NCI-H1436 (cell line): ENCODE results near the gene RAB38.

Experiments
- DNase-seq: peaks from one replicate; lab custom pipeline; 2025; lab: John Stamatoyannopoulos, UW

RAB38 gene

DNA sequence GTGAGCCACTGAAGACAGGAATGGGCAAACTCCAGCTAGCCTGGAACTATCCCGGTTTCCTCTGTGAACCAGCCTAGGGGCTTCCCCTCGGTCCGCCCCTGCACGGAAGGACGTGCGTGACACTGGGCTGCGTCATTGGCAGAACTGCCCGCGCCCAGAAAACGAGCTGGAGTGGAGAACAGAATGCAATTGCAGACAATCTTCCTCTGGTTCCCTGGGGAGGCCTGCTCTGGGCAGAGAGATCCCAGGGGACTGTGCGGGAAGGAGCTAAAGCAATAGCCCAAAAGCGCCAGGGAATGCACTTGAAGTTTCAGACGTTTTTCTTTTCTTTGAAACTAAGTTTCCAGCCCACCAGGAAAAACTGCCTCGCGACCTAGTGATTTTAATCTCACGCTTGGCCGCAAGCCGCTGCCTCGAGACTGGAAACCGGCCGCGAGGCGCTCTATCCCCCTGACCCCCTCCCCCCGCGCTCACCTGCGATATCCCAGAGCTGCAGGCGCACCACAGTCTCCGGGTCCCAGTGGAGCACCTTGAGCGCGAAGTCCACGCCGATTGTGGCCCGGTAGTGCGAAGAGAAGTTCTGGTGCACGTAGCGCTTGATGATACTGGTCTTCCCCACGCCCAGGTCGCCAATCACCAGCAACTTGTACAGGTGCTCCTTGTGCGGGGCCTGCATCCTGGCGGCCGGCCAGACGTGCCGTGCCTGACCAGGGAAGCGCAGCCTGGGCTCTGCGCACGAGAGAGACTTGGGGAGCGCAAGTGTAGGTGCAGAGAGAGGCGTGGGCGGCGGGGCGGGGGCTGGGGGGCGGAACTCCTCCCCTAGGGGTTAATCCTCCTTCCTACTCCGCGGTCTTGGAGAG, at the start of gene RAB38:
RAB38 (minus strand) TSS at position 735 of the 860 bp plus-strand sequence; CDS start at position 676, 59 bp downstream.
- DNase-seq, result peak; percentile 69

DNA sequence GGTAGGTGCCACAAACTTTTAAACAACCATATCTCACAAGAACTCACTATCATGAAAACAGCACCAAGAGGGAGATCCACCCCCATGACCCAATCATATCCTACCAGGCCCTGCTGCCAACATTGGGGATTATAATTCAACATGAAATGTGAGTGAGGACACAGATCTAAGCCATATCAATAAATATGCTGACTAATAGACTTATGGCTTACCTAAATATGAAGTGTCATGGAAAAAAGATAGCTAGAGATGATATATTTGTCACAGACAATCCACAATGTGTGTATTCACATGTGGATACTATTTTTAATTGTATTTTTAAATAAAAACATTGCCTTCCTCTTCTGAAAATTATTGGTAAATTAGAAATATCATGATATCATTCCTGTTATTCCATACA, 38.2 kb upstream of the RAB38 start:
- no peak for DNase-seq

DNA sequence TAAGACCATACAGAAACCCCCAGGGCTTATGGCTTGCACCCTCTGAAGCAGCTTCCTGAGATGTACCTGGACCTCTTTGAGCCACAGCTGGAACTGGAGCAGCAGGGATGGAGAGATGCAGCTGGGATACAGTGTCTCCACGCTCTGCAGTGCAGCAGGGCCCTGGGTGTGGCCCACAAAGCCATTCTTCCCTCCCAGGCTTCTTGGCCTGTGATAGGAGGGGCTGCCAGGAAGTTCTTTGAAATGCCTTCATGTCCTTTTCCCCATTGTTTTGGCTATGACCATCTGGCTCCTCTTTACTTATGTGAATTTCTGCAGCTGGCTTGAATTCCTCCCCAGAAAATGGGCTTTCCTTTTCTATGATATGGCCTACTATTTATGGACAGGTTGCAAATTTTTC, 37.1 kb upstream of the RAB38 start:
- DNase-seq, result no peak

DNA sequence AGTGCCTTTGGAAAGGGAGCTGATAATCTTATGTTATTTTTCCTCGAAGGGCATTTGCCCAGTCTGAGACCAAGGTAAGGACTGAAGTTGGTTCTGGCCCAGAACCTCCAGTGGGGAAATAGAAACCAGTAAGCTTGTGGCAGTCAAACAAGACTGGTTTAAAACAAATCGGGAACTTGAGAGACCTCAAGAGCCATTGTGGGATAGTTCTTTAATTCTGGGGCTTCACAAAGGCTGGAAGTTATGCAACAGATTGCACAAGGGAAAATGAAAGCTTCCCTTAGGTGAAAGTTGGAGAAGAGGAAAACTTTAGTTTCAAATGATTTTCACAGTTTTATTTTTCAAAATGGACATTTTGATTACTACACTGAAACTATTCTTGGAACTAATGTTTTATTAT, 33.5 kb upstream of the RAB38 start:
- DNase-seq, result no peak

DNA sequence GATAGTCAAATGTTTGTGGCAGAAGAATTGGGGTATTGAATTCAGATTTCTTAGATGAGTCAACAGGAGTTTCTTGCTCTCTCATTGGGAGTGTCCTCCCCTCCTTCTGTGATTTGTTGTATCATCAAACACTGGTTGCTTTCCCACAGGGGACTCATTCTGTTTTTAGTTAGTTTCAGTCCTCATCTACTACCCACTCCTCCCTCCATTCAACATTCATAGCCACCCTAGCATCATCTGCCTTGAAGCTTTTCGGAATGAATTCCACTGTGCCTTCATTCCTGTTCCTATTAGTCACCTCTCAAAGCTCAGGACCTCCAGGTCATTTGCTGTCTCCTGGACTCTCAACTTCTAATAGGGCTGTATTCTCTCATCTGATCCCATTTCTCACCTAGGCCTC, 31.5 kb upstream of the RAB38 start:
- no peak for DNase-seq

DNA sequence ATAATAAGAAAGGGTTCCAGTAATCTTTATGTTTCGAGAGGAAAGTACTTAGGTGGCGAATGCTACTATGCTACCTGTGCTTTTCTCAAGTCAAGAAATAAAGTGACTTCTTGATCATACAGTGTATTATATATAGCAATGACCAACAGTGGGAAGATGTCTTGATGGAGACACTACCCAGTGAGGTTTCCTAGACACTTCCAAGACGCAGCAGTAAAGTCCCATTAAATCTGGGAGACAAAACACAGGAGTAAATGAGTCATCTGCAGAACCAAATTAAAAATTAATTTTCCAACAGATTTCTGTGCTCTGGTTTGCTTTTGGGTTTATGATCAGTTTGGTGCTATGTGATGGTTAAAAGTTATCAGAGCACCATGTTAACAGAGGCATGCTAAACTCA, 29.1 kb upstream of the RAB38 start:
- no peak for DNase-seq

DNA sequence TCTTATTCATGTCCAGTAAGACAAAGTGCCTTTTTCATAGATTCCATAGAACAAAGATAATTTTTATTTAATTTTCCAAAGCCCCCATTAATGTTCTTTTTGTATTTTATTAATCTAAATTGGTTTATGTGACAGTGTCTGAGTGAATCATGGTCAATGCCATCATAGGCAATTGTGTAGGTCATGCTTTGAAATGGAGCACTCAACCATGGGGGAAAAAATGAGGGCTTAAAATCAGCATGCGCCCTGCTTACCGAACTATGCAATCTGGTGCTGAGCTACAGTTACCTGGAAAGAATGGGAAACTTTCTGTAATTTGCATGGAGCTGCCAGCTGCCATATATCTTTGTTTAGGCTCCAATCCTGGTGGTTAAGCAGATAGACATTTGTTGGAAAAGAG, 28.4 kb upstream of the RAB38 start:
- DNase-seq, result no peak

DNA sequence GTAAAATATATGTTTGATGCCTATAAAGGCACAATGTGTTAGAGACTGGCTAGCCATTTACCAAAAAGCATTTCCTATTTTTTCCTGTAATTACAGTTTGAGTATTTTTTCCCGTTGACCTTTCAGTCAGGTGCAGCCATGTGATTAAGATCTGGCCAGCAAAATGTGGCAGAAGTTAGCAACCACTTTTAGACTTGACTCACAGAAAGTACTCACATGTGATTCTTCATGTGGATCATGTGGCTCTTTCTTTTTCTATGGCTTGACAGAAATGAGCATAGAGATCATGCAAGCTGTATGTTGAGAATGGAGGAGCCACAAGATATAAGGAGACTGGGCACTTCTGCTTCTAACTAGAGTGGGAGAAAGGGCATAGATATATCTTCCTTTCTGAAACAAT, 27.3 kb upstream of the RAB38 start:
- no peak for DNase-seq

DNA sequence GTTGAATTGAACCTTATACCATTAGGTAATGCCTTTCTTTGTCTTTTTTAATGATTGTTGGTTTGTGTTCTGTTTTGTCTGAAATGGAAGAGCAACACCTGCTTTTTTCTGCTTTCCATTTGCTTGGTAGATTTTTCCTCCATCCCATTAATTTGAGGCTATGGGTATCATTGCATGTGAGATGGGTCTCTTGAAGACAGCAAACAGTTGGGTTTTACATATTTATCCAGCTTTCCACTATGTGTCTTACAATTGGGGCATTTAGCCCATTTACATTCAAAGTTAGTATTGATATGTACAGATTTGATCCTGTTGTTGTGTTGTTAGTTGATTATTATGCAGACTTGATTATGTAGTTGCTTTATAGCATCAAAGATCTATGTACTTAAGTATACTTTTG, 21.1 kb upstream of the RAB38 start:
- no peak for DNase-seq

DNA sequence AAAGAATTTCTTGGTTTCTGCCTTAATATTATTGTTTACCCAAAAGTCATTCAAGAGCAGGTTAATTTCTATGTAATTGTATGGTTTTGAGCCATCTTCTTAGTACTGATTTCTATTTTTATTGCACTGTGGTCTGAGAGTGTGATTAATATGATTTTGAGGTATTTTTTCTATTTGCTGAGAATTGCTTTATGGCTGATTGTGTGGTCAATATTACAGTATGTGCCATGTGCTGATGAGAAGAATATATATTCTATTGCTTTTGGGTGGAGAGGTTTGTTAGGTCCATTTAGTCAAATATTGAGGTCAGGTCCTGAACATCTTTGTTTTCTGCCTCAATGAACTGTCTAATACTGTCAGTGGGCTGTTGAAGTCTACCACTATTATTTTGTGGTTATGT, 20.7 kb upstream of the RAB38 start:
- no peak for DNase-seq

DNA sequence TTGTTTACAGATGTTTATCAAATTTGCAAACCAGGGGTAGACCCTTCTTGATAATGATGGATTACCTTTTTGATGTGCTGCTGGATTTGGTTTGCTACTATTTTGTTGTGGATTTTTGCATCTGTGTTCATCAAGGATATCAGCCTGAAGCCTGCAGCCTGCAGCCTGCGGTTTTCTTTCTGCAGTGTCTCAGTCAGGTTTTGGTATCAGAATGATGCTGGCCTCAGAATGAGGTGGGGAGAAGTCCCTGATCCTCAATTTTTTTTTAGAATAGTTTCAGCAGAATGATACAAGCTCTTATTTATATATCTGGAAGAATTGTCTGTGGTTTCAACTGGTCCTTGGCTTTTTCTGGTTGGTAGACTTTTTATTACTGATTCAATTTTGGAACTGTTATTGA, 19.7 kb upstream of the RAB38 start:
- no peak for DNase-seq

DNA sequence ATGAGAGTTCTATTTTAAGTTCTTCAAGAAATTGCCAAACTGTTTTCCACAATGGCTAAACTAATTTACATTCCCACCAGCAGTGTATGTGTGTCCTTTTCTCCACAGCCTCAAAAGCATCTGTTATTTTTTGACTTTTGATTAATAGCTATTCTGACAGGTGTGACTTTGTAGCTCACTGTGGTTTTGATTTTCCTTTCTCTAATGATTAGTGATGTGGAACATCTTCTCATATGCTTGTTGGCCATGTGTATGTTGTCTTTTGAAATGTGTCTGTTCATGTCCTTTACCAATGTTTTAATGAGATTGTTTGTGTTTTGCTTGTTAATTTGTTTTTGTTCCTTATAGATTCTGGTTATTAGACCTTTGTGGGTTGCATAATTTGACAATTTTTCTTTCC, 18.0 kb upstream of the RAB38 start:
- DNase-seq, result no peak

DNA sequence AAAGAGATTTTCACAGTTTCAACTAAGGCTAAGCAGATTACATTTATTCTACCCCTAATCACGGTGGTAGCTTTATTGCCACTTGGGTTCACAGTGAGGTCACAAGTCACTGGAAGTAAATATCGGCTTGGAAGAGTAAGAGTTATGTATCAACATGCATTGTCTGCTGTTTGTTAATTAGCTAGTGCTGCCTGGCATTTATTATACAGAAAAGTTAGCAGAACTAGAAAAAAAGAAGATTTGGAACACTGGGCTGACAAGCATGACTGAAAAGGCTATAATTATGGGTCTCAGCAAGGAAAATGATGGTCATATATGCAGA, 13.7 kb upstream of the RAB38 start:
- no peak for DNase-seq

DNA sequence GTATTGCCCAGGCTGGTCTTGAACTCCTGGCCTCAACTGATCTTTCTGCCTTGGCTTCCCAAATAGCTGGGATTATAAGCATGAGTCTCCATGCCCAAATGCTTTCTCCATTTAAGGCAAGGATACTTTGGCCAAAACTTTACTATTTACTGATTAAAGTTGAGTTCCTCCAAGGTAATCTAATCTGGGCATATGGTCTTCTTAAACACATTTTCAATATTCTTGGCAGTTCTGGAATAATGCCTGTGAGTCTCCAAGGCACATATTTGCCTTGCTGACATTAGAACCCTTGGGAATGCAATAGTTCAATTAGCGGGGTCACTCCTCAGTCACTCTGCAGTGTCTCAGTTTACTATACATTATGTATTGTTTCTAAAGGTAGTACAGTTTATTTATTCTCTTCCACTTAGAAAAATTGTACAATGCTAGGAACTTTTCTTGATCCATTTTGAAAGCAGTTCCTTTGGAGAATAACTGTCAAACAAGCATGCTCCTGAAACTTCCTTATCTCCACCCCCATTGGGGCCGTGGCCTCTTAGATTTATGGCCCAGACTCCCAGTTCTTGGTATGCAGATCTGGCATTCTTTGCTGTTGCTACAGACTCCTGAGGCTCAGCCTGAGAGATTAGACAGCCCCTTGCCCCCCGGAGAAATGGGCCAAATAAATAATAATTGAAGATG, 13.1 kb upstream of the RAB38 start:
- DNase-seq, result no peak

DNA sequence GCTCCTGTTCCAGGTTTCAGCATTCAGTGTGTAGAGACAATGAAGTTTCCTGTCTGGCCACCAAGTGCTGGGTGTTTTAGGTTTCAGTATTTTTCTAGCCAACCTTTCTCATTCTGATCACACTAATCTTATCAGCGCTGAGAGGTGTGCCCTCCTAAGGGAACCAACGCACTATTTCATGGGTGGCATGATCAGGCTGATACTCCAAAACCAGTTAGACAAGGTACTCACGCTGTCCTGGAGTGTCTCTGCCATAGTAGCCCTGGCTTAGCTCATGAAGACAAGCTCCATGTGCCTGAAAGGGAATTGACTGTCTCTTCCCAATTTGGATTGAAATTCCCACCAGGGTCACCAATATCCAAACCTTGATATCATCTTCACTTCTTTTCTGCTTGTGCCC, 8.0 kb upstream of the RAB38 start:
- no peak for DNase-seq

DNA sequence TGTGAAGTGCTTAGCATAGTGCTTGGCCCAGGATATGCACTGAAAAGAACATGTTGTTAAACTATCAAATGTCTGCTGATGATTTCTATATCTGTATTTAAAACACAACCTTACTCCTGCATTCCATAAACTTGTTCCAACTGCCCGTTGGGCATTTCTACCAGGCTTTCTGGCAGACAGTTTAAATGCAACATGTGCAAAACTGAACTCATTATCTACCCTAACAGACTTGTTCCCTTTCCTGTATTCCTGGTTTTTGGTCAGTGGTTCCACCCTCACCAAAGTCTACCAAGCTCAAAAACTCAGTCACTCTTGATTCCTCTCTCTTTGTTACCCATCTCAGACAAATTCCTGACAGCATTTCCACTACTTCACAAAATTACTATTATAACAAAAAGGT, 6.5 kb upstream of the RAB38 start:
- no peak for DNase-seq

DNA sequence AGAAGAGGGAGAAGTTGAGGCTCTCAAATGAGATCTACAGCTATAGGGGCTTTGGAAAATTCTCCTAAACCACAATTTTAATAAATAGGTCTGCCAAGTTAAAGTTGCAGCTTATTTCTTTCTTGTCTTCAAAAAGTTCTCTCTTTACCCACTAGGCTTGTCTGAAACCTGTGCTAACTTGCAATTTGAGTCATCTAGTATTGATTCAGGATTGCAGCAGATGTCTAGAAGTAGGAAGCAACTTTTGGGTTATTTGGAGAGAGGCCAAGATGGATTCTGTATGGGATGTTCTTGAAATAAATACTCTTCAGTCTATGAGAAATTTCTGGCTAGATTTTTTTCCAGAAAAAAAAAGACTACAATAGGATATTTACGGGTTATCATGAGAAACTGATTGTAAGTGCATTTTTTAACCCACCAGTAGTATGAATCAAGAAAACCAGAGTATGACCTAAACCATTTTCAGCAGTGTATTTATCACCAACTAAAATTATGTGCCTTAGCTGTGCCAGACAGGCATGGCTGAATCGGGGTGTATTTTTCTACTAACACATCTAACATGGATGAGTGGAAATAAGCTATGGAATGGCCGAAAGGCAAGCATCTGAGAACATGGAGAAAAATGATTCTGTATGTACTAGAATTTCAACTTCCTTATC, 4.9 kb upstream of the RAB38 start:
- DNase-seq, result no peak

DNA sequence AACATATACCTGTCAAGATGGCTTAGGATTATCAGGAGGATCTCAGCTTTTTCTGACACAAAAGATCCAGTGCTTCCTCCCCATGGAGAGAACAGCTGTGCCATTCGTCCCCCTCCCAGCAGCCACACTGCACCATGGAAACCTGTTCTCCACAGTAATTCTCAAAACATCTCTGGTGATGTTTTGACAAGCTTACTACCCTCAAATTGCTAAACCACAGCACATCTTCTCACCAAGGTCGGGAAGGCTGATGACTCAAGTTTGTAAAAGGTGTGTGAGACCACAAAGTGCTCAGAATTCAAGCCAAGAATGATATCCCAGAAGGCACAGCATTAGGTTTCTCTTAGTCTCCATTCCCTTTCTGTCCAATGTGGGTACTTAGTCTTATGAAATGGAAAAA, 3.9 kb upstream of the RAB38 start:
- no peak for DNase-seq

DNA sequence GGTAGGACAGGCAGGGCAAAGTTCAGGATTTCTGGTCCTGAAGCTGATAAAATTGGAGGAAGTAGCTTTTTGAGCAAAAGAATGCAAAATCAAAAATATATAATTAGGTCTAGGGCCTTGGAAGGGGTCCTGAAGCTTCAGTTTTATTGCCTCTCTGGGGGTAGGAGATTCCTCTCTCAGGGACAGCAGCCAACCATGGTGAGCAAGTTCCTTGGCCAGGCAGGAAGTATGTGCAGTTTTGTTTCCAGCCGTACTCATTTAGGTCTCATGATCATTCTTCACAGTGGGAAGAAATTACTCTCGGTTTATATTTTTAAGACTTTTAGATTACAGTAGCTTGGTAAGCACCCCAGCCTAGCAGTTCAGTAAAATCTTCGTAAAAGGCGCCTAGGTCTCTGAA, 2.9 kb upstream of the RAB38 start:
- DNase-seq, result no peak

DNA sequence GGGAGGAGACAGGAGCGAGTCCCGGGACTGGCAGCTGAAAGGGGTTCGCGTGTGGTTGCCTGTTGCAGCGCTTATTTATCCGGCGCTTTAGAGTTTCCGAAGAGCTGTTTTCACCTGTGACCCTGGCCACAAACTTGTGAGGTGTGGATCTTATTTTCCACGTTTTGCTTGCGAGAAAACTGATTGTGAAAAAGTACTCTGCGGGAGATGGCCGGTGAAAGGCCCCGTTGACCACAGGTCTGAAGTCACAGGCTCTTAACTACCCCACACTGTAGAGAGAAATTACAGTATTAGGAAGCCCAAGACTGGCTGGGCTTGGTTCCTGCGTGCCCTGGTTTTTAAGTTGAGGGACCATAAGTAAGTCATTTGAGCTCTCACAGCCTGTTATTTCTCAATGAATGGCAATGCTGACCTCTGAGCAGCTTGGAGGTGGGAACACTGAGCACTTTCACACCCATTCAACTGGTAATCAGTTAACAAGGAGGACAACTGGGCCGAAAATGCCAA, 379 bp upstream of the RAB38 start:
- DNase-seq, result no peak

DNA sequence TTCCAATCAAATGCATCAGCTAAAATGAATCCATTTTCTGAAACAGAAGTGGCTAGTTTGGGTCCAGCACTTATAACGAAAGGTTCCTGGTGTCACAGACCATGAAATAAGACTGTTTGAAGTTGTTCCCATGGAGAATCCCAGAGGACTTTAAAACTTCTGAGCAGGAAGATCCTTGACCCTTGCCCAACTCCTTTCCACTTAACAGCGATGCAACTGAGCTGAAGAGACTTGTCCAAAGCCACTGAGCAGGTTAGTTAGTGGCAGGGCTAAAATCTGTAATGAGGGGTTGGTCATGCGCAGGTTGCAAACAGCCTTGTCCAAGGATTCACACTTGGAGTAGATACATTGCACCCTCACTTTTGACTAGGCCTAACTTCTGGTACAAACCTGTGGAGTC, 1.3 kb downstream of the RAB38 start:
- no peak for DNase-seq

DNA sequence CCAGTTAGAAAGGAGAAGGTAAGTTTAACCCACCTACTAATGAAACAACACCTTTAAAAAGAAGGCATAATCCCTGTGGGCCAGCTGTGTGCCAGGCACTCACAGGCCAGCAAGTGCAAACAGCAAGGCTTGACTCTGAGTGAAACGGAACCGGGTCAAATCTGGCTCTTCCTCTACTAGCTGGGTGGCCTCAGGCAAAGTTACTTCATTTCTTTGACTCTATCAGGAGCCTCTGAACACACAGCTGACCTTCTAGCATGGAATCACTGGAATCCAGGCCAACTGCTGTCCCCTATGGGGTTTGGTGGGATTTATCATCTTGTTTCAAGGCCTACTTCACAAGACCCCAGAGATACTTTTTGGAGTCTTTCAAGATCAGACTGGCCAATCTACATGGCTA, 3.3 kb downstream of the RAB38 start:
- DNase-seq, result no peak

DNA sequence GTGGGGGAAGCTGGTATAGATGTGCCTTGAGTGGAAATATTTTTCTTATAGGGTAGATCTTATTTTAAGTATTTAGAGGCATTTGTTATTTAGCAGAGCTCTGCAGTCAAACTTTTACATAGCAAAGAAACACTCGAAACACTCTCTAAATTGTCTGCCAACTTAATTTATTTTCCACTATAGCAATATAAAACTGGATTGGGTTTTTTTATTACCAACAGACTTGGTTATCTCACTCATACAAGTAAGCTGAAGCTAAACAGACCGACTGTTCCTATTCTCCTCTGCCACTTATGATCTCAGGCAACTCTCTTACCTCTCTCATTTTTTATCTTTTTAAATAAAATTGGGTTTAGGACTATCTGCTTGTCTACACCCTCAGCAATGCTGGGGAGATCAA, 4.6 kb downstream of the RAB38 start:
- DNase-seq, result no peak
